Tibial nerve (tissue), 4 donors: ENCODE measurements around the gene PLCB4.

Source experiments
- CTCF ChIP-seq, 5 experiments: fragments of 200-600 bp in 3 of 5; fragments of 450-650 bp in 2 of 5; sonication (generic) in 3 of 5; IDR thresholded peaks; one replicate each; pipeline ENCODE4 v1.5.1; 2016 to 2019; ENCODE audit warnings: antibody characterized with exemption in 5 of 5, mild to moderate bottlenecking in 3 of 5, moderate library complexity in 2 of 5
- EP300 ChIP-seq, 2 donors: sonication (generic); formaldehyde crosslinking; IDR thresholded peaks; one replicate each; pipeline ENCODE4 v1.6.1; 2017; ENCODE audit warnings: antibody characterized with exemption in 2 of 2, mild to moderate bottlenecking in 1 of 2
- POLR2A ChIP-seq, 2 donors: fragments of 450-650 bp; IDR thresholded peaks; one replicate each; pipeline ENCODE4 v1.6.1; 2017; ENCODE audit warnings: antibody characterized with exemption in 2 of 2, mild to moderate bottlenecking in 2 of 2, moderate library complexity in 2 of 2

DNA sequence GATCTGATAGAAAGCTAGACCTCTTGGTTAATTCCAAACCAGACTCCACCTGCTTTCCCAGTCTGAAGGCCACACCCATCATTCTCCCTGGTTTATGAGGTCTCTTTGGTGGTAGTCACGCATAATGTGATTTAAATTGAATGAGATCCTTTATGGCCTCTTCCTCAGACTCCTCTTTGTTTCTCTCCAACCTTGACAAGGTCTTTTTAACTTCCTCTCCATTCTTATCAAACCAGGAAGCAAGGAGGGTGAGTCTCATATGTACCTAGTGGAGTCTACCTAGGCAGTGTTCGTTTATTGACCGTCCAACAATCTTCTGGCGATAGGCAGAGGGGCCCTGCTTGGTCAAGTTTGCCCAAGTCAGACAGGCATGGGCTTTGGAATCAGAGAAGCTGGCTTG, 261.3 kb downstream of the PLCB4 start:
- no peak for TF ChIP-seq POLR2A (IDR thresholded peaks at IDR 0.05)
- TF ChIP-seq CTCF (IDR thresholded peaks at IDR 0.05) = no peak
- TF ChIP-seq EP300 (IDR thresholded peaks at IDR 0.05) = no peak
